Hepatocyte (in vitro differentiated cells): ENCODE measurements around the gene PLD1. TPM values are rescaled to one million over a fixed set of nuclear protein-coding genes. Genes with fewer than 3 reads are reported as not detected.

ENCODE experiments used
- DNase-seq: peaks from one replicate; pipeline ENCODE4 v3.0.0-alpha.2; 2016; ENCODE audit warnings: low spot score
- H2AFZ ChIP-seq: fragments of 200-600 bp; sonication (generic); 2 replicates; pipeline ENCODE4 v1.6.0; 2016; ENCODE audit warnings: antibody characterized with exemption, mild to moderate bottlenecking
- H3K27ac ChIP-seq: fragments of 200-600 bp; sonication (generic); 2 replicates; pipeline ENCODE4 v1.5.1; 2016; ENCODE audit warnings: mild to moderate bottlenecking
- H3K27me3 ChIP-seq: fragments of 200-600 bp; sonication (generic); 2 replicates; pipeline ENCODE4 v1.6.1; 2016
- H3K36me3 ChIP-seq: fragments of 200-600 bp; sonication (generic); replicated peaks from 2 replicates; pipeline ENCODE4 v1.5.1; 2016; ENCODE audit warnings: low read depth; ENCODE audit not compliant: insufficient read depth
- H3K4me1 ChIP-seq: fragments of 200-600 bp; sonication (generic); 2 replicates; pipeline ENCODE4 v1.5.1; 2016; ENCODE audit warnings: mild to moderate bottlenecking, moderate library complexity; ENCODE audit not compliant: insufficient read depth
- H3K4me2 ChIP-seq: fragments of 200-600 bp; sonication (generic); 2 replicates; pipeline ENCODE4 v1.6.0; 2016
- H3K4me3 ChIP-seq: fragments of 200-600 bp; sonication (generic); 2 replicates; pipeline ENCODE4 v1.5.1; 2016; ENCODE audit warnings: mild to moderate bottlenecking
- H3K79me2 ChIP-seq: fragments of 200-600 bp; sonication (generic); 2 replicates; pipeline ENCODE4 v1.6.0; 2017; ENCODE audit warnings: mild to moderate bottlenecking
- H3K9me2 ChIP-seq: fragments of 200-600 bp; sonication (generic); replicated peaks from 2 replicates; pipeline ENCODE4 v1.6.0; 2017; ENCODE audit warnings: mild to moderate bottlenecking; ENCODE audit not compliant: insufficient read depth
- H3K9me3 ChIP-seq: fragments of 200-600 bp; sonication (generic); 2 replicates; pipeline ENCODE4 v1.5.1; 2016; ENCODE audit warnings: low read depth, mild to moderate bottlenecking
- H4K20me1 ChIP-seq: fragments of 200-600 bp; sonication (generic); 2 replicates; pipeline ENCODE4 v1.6.0; 2016; ENCODE audit warnings: mild to moderate bottlenecking; ENCODE audit not compliant: insufficient read depth, poor library complexity, severe bottlenecking
- EZH2 ChIP-seq: fragments of 200-600 bp; sonication (generic); IDR thresholded peaks from 2 replicates; pipeline ENCODE4 v1.6.1; 2016; ENCODE audit warnings: antibody characterized with exemption, mild to moderate bottlenecking, borderline replicate concordance
- EZH2phosphoT487 ChIP-seq: fragments of 200-600 bp; sonication (generic); IDR thresholded peaks from one replicate; pipeline ENCODE4 v1.6.1; 2018; ENCODE audit warnings: antibody characterized with exemption, mild to moderate bottlenecking, low read depth, moderate library complexity; ENCODE audit not compliant: unreplicated experiment, severe bottlenecking
- WGBS: methylation state at CpG from one replicate; pipeline ENCODE4 v1.1.6; 2016; ENCODE audit warnings: low lambda C conversion rate; ENCODE audit errors: missing lambda C conversion rate; 5-methylcytosine and 5-hydroxymethylcytosine counted together
- polyA plus RNA-seq: library from polyadenylated mRNA; unstranded; fragments of >200 nt; fragmentation: Nextera tagmentation; extraction: Ambion mirVana; gene quantifications from 2 replicates; pipeline ENCODE4 v1.2.1, GENCODE V29; 2016
- total RNA-seq: library from RNA; depleted of rRNA; stranded (reverse); fragments of >200 nt; gene quantifications from 2 replicates; pipeline ENCODE4 v1.2.3, GENCODE V29; 2014
- TF ChIP-seq, protein P1 (sequence below): fragments of 200-600 bp; sonication (generic); IDR thresholded peaks from 2 replicates; pipeline ENCODE4 v1.5.1; 2016; ENCODE audit warnings: antibody characterized with exemption, mild to moderate bottlenecking; ENCODE audit not compliant: poor library complexity

PLD1 gene
- total and polyA plus RNA-seq, 2 experiments from 2014 or later = 29.4 to 71.1 TPM

DNA sequence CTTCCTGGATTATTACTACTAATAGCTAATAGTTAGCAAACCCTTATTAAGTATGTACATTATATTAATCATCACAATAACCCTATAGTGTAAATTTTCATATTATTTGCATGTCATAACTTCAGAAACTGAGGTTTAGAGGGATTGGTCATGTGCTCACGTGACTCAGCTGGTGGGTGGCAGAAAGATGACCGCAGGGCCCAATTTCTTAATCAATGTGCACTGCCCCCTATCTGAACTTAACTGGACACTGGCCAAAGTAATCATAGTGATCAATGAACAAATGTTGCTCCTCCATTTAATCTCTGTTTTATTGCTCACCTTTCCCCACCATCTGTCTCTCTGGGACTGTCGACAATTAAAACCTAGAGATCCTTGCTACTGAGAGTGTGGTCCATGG, 52.2 kb downstream of the PLD1 start:
- Histone ChIP-seq H2AFZ (no peak overlapping the region), H3K27ac (no peak overlapping the region), H3K4me2 (no peak overlapping the region), H3K9me3 (no peaks in the 10 kb centered on the region), H3K4me3 (no peak overlapping the region), H4K20me1 (no peaks in the 10 kb centered on the region), H3K9me2 (no peaks in the 10 kb centered on the region), H3K4me1 (peaks cover 5% of the 10 kb centered on the region), H3K27me3 (no peaks in the 10 kb centered on the region), H3K36me3 (no peaks in the 10 kb centered on the region), H3K79me2 (peaks cover 83% of the 10 kb centered on the region)
- WGBS = 88% methylated on average over 3 of the region's 3 CpGs
- no peak for DNase-seq
- TF ChIP-seq EZH2 = no peak
- TF ChIP-seq, protein P1, sequence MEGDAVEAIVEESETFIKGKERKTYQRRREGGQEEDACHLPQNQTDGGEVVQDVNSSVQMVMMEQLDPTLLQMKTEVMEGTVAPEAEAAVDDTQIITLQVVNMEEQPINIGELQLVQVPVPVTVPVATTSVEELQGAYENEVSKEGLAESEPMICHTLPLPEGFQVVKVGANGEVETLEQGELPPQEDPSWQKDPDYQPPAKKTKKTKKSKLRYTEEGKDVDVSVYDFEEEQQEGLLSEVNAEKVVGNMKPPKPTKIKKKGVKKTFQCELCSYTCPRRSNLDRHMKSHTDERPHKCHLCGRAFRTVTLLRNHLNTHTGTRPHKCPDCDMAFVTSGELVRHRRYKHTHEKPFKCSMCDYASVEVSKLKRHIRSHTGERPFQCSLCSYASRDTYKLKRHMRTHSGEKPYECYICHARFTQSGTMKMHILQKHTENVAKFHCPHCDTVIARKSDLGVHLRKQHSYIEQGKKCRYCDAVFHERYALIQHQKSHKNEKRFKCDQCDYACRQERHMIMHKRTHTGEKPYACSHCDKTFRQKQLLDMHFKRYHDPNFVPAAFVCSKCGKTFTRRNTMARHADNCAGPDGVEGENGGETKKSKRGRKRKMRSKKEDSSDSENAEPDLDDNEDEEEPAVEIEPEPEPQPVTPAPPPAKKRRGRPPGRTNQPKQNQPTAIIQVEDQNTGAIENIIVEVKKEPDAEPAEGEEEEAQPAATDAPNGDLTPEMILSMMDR = no peak
- TF ChIP-seq EZH2phosphoT487 = no peak

- no peak overlapping the region for H3K4me2 ChIP-seq
- H3K9me2 ChIP-seq = no peaks in the 10 kb centered on the region
- H4K20me1 ChIP-seq = no peaks in the 10 kb centered on the region
Measured at GRCh38 chr3:171757361-171758034, 52.8 kb downstream of the PLD1 start.

GRCh38 chr3:171755656-171756055, 54.6 kb downstream of the PLD1 start:
- no peak overlapping the region for H3K4me2 ChIP-seq
- no peaks in the 10 kb centered on the region for H3K9me3 ChIP-seq
- 93% methylated on average over 1 of the region's 1 CpG for WGBS
- peaks cover 13% of the 10 kb centered on the region for H3K4me1 ChIP-seq
- H3K27ac ChIP-seq = no peak overlapping the region
- TF ChIP-seq EZH2phosphoT487 = no peak
- TF ChIP-seq, protein P1 = no peak
- no peak for TF ChIP-seq EZH2
- no peak overlapping the region for H3K4me3 ChIP-seq
- no peaks in the 10 kb centered on the region for H3K36me3 ChIP-seq
- H2AFZ ChIP-seq = no peak overlapping the region
- peaks cover 75% of the 10 kb centered on the region for H3K79me2 ChIP-seq
- no peaks in the 10 kb centered on the region for H3K9me2 ChIP-seq
- no peaks in the 10 kb centered on the region for H3K27me3 ChIP-seq
- no peaks in the 10 kb centered on the region for H4K20me1 ChIP-seq
- no peak for DNase-seq

More at GRCh38 chr3:171757361-171758034, 52.8 kb downstream of the PLD1 start:
- Histone ChIP-seq H2AFZ (no peak overlapping the region), H3K27ac (no peak overlapping the region), H3K79me2 (peaks cover 77% of the 10 kb centered on the region), H3K9me3 (no peaks in the 10 kb centered on the region), H3K36me3 (no peaks in the 10 kb centered on the region), H3K27me3 (no peaks in the 10 kb centered on the region), H3K4me3 (no peak overlapping the region), H3K4me1 (peaks cover 11% of the 10 kb centered on the region)
- DNase-seq = no peak
- TF ChIP-seq EZH2 (no peak), EZH2phosphoT487 (no peak)
- TF ChIP-seq, protein P1 = no peak
- 89% methylated on average over 4 of the region's 4 CpGs for WGBS
